Measurements from ENCODE around the gene MMD. TPM values are rescaled to one million over a fixed set of nuclear protein-coding genes. Genes with fewer than 3 reads are reported as not detected.

MMD gene
- total and polyA plus RNA-seq, 2 of the 13 experiments (the other 11 are each of a cell fraction or from before 2014, with no cell fraction given): 121 to 225 TPM

- no peak for TF ChIP-seq AFF4 (CRISPR knock-in tag; IDR thresholded peaks at IDR 0.05)
- TF ChIP-seq KDM3A (CRISPR knock-in tag; IDR thresholded peaks at IDR 0.05; ENCODE audit: low read depth): no peak; the same call in 1 of the 2 replicates
- TF ChIP-seq, protein P1, sequence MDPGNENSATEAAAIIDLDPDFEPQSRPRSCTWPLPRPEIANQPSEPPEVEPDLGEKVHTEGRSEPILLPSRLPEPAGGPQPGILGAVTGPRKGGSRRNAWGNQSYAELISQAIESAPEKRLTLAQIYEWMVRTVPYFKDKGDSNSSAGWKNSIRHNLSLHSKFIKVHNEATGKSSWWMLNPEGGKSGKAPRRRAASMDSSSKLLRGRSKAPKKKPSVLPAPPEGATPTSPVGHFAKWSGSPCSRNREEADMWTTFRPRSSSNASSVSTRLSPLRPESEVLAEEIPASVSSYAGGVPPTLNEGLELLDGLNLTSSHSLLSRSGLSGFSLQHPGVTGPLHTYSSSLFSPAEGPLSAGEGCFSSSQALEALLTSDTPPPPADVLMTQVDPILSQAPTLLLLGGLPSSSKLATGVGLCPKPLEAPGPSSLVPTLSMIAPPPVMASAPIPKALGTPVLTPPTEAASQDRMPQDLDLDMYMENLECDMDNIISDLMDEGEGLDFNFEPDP (CRISPR knock-in tag; conservative IDR thresholded peaks at IDR 0.05): no peak
- TF ChIP-seq, protein P2, sequence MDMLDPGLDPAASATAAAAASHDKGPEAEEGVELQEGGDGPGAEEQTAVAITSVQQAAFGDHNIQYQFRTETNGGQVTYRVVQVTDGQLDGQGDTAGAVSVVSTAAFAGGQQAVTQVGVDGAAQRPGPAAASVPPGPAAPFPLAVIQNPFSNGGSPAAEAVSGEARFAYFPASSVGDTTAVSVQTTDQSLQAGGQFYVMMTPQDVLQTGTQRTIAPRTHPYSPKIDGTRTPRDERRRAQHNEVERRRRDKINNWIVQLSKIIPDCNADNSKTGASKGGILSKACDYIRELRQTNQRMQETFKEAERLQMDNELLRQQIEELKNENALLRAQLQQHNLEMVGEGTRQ (IDR thresholded peaks at IDR 0.05; ENCODE audit: low read depth, low read length): no peak
- TF ChIP-seq, protein P2 (CRISPR knock-in tag; IDR thresholded peaks at IDR 0.05; ENCODE audit: borderline replicate concordance): no peak
- no peak for TF ChIP-seq ZNF850 (CRISPR knock-in tag; conservative IDR thresholded peaks at IDR 0.05)
- TF ChIP-seq UBTF (CRISPR knock-in tag; IDR thresholded peaks at IDR 0.05): no peak
- no peak for TF ChIP-seq MLLT10 (CRISPR knock-in tag; IDR thresholded peaks at IDR 0.05)
- TF ChIP-seq, protein P3, sequence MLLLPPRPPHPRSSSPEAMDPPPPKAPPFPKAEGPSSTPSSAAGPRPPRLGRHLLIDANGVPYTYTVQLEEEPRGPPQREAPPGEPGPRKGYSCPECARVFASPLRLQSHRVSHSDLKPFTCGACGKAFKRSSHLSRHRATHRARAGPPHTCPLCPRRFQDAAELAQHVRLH (CRISPR knock-in tag; IDR thresholded peaks at IDR 0.05; ENCODE audit: borderline replicate concordance, low read depth): no peak
- TF ChIP-seq, protein P4, sequence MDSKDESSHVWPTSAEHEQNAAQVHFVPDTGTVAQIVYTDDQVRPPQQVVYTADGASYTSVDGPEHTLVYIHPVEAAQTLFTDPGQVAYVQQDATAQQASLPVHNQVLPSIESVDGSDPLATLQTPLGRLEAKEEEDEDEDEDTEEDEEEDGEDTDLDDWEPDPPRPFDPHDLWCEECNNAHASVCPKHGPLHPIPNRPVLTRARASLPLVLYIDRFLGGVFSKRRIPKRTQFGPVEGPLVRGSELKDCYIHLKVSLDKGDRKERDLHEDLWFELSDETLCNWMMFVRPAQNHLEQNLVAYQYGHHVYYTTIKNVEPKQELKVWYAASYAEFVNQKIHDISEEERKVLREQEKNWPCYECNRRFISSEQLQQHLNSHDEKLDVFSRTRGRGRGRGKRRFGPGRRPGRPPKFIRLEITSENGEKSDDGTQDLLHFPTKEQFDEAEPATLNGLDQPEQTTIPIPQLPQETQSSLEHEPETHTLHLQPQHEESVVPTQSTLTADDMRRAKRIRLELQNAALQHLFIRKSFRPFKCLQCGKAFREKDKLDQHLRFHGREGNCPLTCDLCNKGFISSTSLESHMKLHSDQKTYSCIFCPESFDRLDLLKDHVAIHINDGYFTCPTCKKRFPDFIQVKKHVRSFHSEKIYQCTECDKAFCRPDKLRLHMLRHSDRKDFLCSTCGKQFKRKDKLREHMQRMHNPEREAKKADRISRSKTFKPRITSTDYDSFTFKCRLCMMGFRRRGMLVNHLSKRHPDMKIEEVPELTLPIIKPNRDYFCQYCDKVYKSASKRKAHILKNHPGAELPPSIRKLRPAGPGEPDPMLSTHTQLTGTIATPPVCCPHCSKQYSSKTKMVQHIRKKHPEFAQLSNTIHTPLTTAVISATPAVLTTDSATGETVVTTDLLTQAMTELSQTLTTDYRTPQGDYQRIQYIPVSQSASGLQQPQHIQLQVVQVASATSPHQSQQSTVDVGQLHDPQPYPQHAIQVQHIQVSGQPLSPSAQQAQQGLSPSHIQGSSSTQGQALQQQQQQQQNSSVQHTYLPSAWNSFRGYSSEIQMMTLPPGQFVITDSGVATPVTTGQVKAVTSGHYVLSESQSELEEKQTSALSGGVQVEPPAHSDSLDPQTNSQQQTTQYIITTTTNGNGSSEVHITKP (CRISPR knock-in tag; IDR thresholded peaks at IDR 0.05; ENCODE audit: low read depth): peak; percentile 31; the same call in 1 of the 2 replicates
- peak; percentile 85 for TF ChIP-seq SOX13 (IDR thresholded peaks at IDR 0.05)
- peak in 1 of 2 experiments; percentile 89; a peak in 2 of 4 replicates for TF ChIP-seq SOX13 (CRISPR knock-in tag; conservative IDR thresholded peaks at IDR 0.05 in 1 of 2, IDR thresholded peaks at IDR 0.05 in 1 of 2)
- no peak; the same call in 1 of the 2 replicates for TF ChIP-seq SNAPC2 (CRISPR knock-in tag; IDR thresholded peaks at IDR 0.05)
- TF ChIP-seq FOSL1 (CRISPR knock-in tag; IDR thresholded peaks at IDR 0.05; ENCODE audit: borderline replicate concordance): no peak
Measured at GRCh38 chr17:55433629-55434422, 12.2 kb upstream of the MMD start (continued).
